Kidney (tissue), 14 donors: Measurements from ENCODE around the gene IL1RAP. TPM values are rescaled to one million over a fixed set of nuclear protein-coding genes. Genes with fewer than 3 reads are reported as not detected.
A peak's percentile ranks its signal among the peaks of the same experiment; 100 is the strongest.

ENCODE experiments used
- DNase-seq, 5 donors: peaks; one replicate each; pipeline ENCODE4 v3.0.0-alpha.2; 2013 to 2020
- FAIRE-seq: peaks from 2 replicates; lab custom pipeline; 2012; peaks lifted over from hg19 to GRCh38; lab: Jason Lieb, UNC
- H3K27ac ChIP-seq, 2 donors: one replicate each; pipeline ENCODE4 v1.7.0; 2013; ENCODE audit warnings: low read depth in 2 of 2, low read length in 2 of 2, inconsistent platforms in 1 of 2
- H3K27me3 ChIP-seq: one replicate; pipeline ENCODE4 v1.7.1; 2013; ENCODE audit warnings: low read length, inconsistent platforms; ENCODE audit not compliant: control insufficient read depth, insufficient read depth
- H3K36me3 ChIP-seq, 3 donors: one replicate each; pipeline versions ENCODE4 v1.7.0 to v1.7.1; 2013; ENCODE audit warnings: low read length in 3 of 3, control low read depth in 1 of 3, inconsistent platforms in 1 of 3; ENCODE audit not compliant: insufficient read depth in 3 of 3, control insufficient read depth in 2 of 3
- H3K4me1 ChIP-seq, 3 donors: one replicate each; pipeline versions ENCODE4 v1.7.0 to v1.7.1; 2013; ENCODE audit warnings: low read length in 3 of 3, inconsistent platforms in 1 of 3, low read depth in 1 of 3; ENCODE audit not compliant: control insufficient read depth in 2 of 3, insufficient read depth in 2 of 3
- H3K4me3 ChIP-seq, 3 donors: one replicate each; pipeline versions ENCODE4 v1.7.0 to v1.8.1; 2013; ENCODE audit warnings: low read length in 3 of 3, control low read depth in 1 of 3, inconsistent platforms in 1 of 3
- H3K9ac ChIP-seq, 3 donors: one replicate each; pipeline versions ENCODE4 v1.7.0 to v1.7.1; 2013; ENCODE audit warnings: low read length in 3 of 3, control low read depth in 1 of 3, inconsistent platforms in 1 of 3
- H3K9me3 ChIP-seq, 3 donors: one replicate each; pipeline versions ENCODE4 v1.7.0 to v1.7.1; 2013; ENCODE audit warnings: low read length in 3 of 3, control low read depth in 1 of 3, inconsistent platforms in 1 of 3; ENCODE audit not compliant: control insufficient read depth in 2 of 3, insufficient read depth in 1 of 3
- intact Hi-C: fragments of 100-400 bp; cut with DNase I; formaldehyde crosslinking; loops from one replicate; pipeline ENCODE4 v1.11.1; 2022
- polyA plus RNA-seq: library from polyadenylated mRNA; stranded (reverse); fragments of 350-450 nt; fragmentation: Illumina TruSeq; extraction: RNeasy Lipid Tissue Mini Kit (QIAGEN cat#74804); gene quantifications from one replicate; pipeline ENCODE4 v1.2.3, GENCODE V29; 2014; ENCODE audit warnings: low read depth, low replicate concordance; ENCODE audit not compliant: insufficient read depth
- total RNA-seq: library from RNA; stranded (reverse); fragmentation: NEBNext Ultra II Directional; extraction: Animal tissue kit (Norgen Biotek cat#: 25700); gene quantifications from one replicate; pipeline ENCODE4 v1.2.1, GENCODE V29; 2021
- TF ChIP-seq, protein P1 (sequence below): IDR thresholded peaks from 3 replicates; pipeline ENCODE4 v1.5.1; 2012; ENCODE audit warnings: mild to moderate bottlenecking, moderate library complexity, borderline replicate concordance; ENCODE audit not compliant: insufficient read depth; ENCODE audit errors: extremely low read depth
- donor health status: control.
- donor health status: control.
- donor health status: control.
- donor health status: control.
- donor health status: control.
- donor health status: DM: yes; HTN: yes; CAD: no.
- donor health status: Normal renal cell carcinoma (clear cell type).

The IL1RAP gene
- total and polyA plus RNA-seq, 2 donors from 2014 or later = 1.7 to 10.0 TPM

DNA sequence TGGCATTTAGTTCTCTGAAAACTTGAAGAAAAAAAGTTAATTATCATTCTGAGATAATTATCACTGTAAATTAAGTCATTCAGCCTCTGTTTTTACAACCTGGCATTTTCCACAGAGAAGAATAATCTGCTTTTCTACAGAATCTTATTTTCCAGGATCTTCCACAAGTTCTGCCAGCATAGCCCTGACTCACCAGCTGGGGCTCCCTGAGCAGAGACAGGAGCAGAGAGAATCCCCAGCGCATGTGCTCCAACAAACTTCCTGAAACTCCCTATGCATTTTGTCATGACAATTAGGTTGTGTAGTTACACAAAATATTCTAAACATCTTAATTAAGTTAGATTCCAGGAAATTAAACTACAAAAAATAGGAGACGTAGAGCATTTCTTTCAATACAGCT lies 32.1 kb upstream of the IL1RAP start:
- TF ChIP-seq, protein P1, sequence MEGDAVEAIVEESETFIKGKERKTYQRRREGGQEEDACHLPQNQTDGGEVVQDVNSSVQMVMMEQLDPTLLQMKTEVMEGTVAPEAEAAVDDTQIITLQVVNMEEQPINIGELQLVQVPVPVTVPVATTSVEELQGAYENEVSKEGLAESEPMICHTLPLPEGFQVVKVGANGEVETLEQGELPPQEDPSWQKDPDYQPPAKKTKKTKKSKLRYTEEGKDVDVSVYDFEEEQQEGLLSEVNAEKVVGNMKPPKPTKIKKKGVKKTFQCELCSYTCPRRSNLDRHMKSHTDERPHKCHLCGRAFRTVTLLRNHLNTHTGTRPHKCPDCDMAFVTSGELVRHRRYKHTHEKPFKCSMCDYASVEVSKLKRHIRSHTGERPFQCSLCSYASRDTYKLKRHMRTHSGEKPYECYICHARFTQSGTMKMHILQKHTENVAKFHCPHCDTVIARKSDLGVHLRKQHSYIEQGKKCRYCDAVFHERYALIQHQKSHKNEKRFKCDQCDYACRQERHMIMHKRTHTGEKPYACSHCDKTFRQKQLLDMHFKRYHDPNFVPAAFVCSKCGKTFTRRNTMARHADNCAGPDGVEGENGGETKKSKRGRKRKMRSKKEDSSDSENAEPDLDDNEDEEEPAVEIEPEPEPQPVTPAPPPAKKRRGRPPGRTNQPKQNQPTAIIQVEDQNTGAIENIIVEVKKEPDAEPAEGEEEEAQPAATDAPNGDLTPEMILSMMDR = no peak
- no peak overlapping the region for H3K4me3 ChIP-seq
- H3K27me3 ChIP-seq = no peaks in the 10 kb centered on the region
- intact Hi-C loops = no loop called here
- no peaks in the 10 kb centered on the region for H3K36me3 ChIP-seq
- H3K9ac ChIP-seq = no peak overlapping the region
- no peaks in the 10 kb centered on the region for H3K9me3 ChIP-seq
- DNase-seq (no peak), FAIRE-seq (no peak)
- no peak overlapping the region for H3K27ac ChIP-seq
- H3K4me1 ChIP-seq = no peaks in the 10 kb centered on the region

DNA sequence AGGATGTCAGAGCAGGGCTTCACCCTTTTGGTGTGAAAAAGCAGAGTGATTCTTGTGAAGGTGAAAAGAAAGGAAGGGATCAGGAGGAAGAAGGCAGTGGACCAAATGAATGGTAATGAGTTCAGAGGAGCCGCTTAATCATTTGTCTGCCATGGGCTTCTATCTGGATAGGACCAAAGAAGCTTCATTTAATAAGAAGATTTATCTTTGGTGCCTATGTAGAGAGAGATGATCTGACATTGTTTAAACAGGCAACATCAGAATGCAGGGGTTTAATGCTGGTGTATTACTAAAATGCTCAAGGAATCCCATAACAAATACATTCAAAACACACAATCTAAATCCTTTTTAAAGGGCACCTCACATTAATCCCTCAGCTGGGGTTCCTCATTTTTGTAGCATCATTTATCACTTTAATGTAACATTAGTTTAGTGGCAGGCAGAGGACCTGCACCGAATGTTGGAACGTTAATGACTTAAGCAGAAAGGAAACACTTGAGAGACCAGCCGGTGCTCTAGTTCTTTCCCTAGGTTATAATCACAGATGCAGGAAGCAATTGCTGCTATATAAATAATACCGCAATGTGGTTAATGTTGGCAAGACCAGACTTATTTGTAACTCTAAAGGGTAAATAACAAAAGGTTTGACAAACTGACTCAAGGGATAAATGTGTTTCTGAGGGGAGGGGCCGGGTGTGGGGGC lies 27.9 kb upstream of the IL1RAP start:
- Histone ChIP-seq H3K27me3 (no peaks in the 10 kb centered on the region), H3K4me1 (no peaks in the 10 kb centered on the region), H3K9ac (no peak overlapping the region), H3K9me3 (no peaks in the 10 kb centered on the region), H3K4me3 (no peak overlapping the region), H3K27ac (no peak overlapping the region), H3K36me3 (no peaks in the 10 kb centered on the region)
- FAIRE-seq (no peak), DNase-seq (peak in 2 of 5 donors; percentile 70 to 80)
- TF ChIP-seq, protein P1 = no peak
- intact Hi-C loops = no loop called here

DNA sequence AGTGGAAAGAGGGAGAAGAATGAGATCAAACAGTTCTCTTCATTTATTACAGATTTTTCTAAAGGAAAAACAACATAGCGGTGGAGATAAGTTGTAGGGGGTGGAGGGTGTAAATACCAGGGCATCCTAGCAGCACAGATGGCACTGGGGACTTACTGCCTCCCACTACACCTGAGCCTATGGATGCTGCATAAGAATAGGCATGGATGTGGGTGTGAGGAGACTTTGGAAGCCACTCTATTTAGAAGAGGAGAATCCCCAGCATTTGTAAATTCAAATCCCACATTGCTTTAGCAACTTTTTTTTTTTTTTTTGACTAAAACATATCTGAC lies 27.4 kb upstream of the IL1RAP start:
- Histone ChIP-seq H3K36me3 (no peaks in the 10 kb centered on the region), H3K27me3 (no peaks in the 10 kb centered on the region), H3K9me3 (no peaks in the 10 kb centered on the region), H3K4me3 (no peak overlapping the region), H3K9ac (no peak overlapping the region), H3K4me1 (no peaks in the 10 kb centered on the region), H3K27ac (no peak overlapping the region)
- no peak for FAIRE-seq
- intact Hi-C loops = no loop called here
- no peak for DNase-seq
- TF ChIP-seq, protein P1 = no peak
